ENCODE measurements around the gene C7orf25. TPM values are rescaled to one million over a fixed set of nuclear protein-coding genes. Genes with fewer than 3 reads are reported as not detected.

C7orf25 gene
- total RNA-seq, 1 donor from 2014 or later = 5.8 TPM

GRCh38 chr7:42953994-42954393 lies 42.1 kb upstream of the C7orf25 start:
- H3K9me3 Mint-ChIP-seq = peaks cover 24% of the 10 kb centered on the region
- H3K4me3 Mint-ChIP-seq = no peak overlapping the region
- no peak overlapping the region for H3K27ac Mint-ChIP-seq
- TF ChIP-seq, protein P1, sequence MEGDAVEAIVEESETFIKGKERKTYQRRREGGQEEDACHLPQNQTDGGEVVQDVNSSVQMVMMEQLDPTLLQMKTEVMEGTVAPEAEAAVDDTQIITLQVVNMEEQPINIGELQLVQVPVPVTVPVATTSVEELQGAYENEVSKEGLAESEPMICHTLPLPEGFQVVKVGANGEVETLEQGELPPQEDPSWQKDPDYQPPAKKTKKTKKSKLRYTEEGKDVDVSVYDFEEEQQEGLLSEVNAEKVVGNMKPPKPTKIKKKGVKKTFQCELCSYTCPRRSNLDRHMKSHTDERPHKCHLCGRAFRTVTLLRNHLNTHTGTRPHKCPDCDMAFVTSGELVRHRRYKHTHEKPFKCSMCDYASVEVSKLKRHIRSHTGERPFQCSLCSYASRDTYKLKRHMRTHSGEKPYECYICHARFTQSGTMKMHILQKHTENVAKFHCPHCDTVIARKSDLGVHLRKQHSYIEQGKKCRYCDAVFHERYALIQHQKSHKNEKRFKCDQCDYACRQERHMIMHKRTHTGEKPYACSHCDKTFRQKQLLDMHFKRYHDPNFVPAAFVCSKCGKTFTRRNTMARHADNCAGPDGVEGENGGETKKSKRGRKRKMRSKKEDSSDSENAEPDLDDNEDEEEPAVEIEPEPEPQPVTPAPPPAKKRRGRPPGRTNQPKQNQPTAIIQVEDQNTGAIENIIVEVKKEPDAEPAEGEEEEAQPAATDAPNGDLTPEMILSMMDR (IDR thresholded peaks at IDR 0.05; ENCODE audit: unreplicated experiment) = no peak
- no peaks in the 10 kb centered on the region for H3K27me3 Mint-ChIP-seq (ENCODE audit: low read depth)
- DNase-seq (ENCODE audit: low spot score in 2 of 2, unreplicated experiment in 2 of 2) = no peak
- H3K36me3 Mint-ChIP-seq = no peaks in the 10 kb centered on the region
- no peaks in the 10 kb centered on the region for H3K4me1 Mint-ChIP-seq

- TF ChIP-seq, protein P1 (IDR thresholded peaks at IDR 0.05; ENCODE audit: unreplicated experiment) = no peak
- no peaks in the 10 kb centered on the region for H3K36me3 Mint-ChIP-seq
- H3K27ac Mint-ChIP-seq = no peak overlapping the region
- H3K9me3 Mint-ChIP-seq = peaks cover 23% of the 10 kb centered on the region
- H3K27me3 Mint-ChIP-seq (ENCODE audit: low read depth) = no peaks in the 10 kb centered on the region
- DNase-seq (ENCODE audit: low spot score in 2 of 2, unreplicated experiment in 2 of 2) = no peak
- no peaks in the 10 kb centered on the region for H3K4me1 Mint-ChIP-seq
- no peak overlapping the region for H3K4me3 Mint-ChIP-seq
Measured at GRCh38 chr7:42952328-42952727, 40.5 kb upstream of the C7orf25 start.

- no peaks in the 10 kb centered on the region for H3K36me3 Mint-ChIP-seq
- peaks cover 12% of the 10 kb centered on the region for H3K9me3 Mint-ChIP-seq
- H3K4me1 Mint-ChIP-seq = no peaks in the 10 kb centered on the region
- no peak overlapping the region for H3K27ac Mint-ChIP-seq
- TF ChIP-seq, protein P1 (IDR thresholded peaks at IDR 0.05; ENCODE audit: unreplicated experiment) = no peak
- H3K27me3 Mint-ChIP-seq (ENCODE audit: low read depth) = no peaks in the 10 kb centered on the region
- H3K4me3 Mint-ChIP-seq = no peak overlapping the region
- DNase-seq (ENCODE audit: low spot score in 2 of 2, unreplicated experiment in 2 of 2) = no peak
Measured at GRCh38 chr7:42950417-42950816, 38.5 kb upstream of the C7orf25 start.

GRCh38 chr7:42947521-42947920 lies 35.7 kb upstream of the C7orf25 start:
- Mint-ChIP-seq H3K4me1 (no peaks in the 10 kb centered on the region), H3K9me3 (peaks cover 3% of the 10 kb centered on the region), H3K36me3 (no peaks in the 10 kb centered on the region), H3K27ac (no peak overlapping the region), H3K27me3 (ENCODE audit: low read depth) (no peaks in the 10 kb centered on the region), H3K4me3 (no peak overlapping the region)
- TF ChIP-seq, protein P1 (IDR thresholded peaks at IDR 0.05; ENCODE audit: unreplicated experiment) = no peak
- DNase-seq (ENCODE audit: low spot score in 2 of 2, unreplicated experiment in 2 of 2) = no peak

GRCh38 chr7:42946627-42946950 lies 34.7 kb upstream of the C7orf25 start:
- no peak overlapping the region for H3K4me3 Mint-ChIP-seq
- peaks cover 3% of the 10 kb centered on the region for H3K9me3 Mint-ChIP-seq
- H3K36me3 Mint-ChIP-seq = no peaks in the 10 kb centered on the region
- DNase-seq (ENCODE audit: low spot score in 2 of 2, unreplicated experiment in 2 of 2) = no peak
- H3K27ac Mint-ChIP-seq = no peak overlapping the region
- no peaks in the 10 kb centered on the region for H3K27me3 Mint-ChIP-seq (ENCODE audit: low read depth)
- no peaks in the 10 kb centered on the region for H3K4me1 Mint-ChIP-seq
- TF ChIP-seq, protein P1 (IDR thresholded peaks at IDR 0.05; ENCODE audit: unreplicated experiment) = no peak
